Osteoblast (primary cell): Measurements from ENCODE around the gene HAUS8. TPM values are rescaled to one million over a fixed set of nuclear protein-coding genes. Genes with fewer than 3 reads are reported as not detected.
A peak's percentile ranks its signal among the peaks of the same experiment; 100 is the strongest.

Experiments used
- DNase-seq: peaks from one replicate; pipeline ENCODE4 v3.0.0; 2011; ENCODE audit warnings: low spot score, mixed read lengths; ENCODE audit not compliant: insufficient read length; ENCODE audit errors: missing footprints
- H2AFZ ChIP-seq: 2 replicates; pipeline ENCODE4 v1.6.0; 2011; ENCODE audit warnings: mild to moderate bottlenecking, low read length
- H3K27ac ChIP-seq: 2 replicates; pipeline ENCODE4 v1.5.1; 2011; ENCODE audit warnings: mild to moderate bottlenecking, low read depth, low read length, moderate library complexity
- H3K27me3 ChIP-seq: 2 replicates; pipeline ENCODE4 v1.6.0; 2012; ENCODE audit warnings: mild to moderate bottlenecking, control low read depth, inconsistent platforms, low read length, moderate library complexity; ENCODE audit not compliant: insufficient read depth
- H3K36me3 ChIP-seq: 2 replicates; pipeline ENCODE4 v1.5.1; 2011; ENCODE audit warnings: mild to moderate bottlenecking, low read length, control low read depth, moderate library complexity; ENCODE audit not compliant: insufficient read depth
- H3K4me1 ChIP-seq: 2 replicates; pipeline ENCODE4 v1.5.1; 2011; ENCODE audit warnings: mild to moderate bottlenecking, low read length, control low read depth, moderate library complexity; ENCODE audit not compliant: insufficient read depth
- H3K4me2 ChIP-seq: 2 replicates; pipeline ENCODE4 v1.6.0; 2011; ENCODE audit warnings: mild to moderate bottlenecking, low read length; ENCODE audit not compliant: insufficient read depth
- H3K4me3 ChIP-seq: fragments of 200-600 bp; sonication (generic); 3 replicates; pipeline ENCODE4 v1.5.1; 2012; ENCODE audit warnings: mild to moderate bottlenecking, low read length, inconsistent platforms; ENCODE audit not compliant: insufficient read depth
- H3K79me2 ChIP-seq: 2 replicates; pipeline ENCODE4 v1.6.0; 2012; ENCODE audit warnings: mild to moderate bottlenecking, low read length, control low read depth, inconsistent platforms; ENCODE audit not compliant: insufficient read depth
- H3K9me3 ChIP-seq: 2 replicates; pipeline ENCODE4 v1.5.1; 2011; ENCODE audit warnings: low read depth, low read length, control low read depth
- H4K20me1 ChIP-seq: 2 replicates; pipeline ENCODE4 v1.6.0; 2012; ENCODE audit warnings: mild to moderate bottlenecking, low read length, control low read depth; ENCODE audit not compliant: insufficient read depth
- total RNA-seq: library from RNA; depleted of rRNA; stranded (reverse); fragments of >200 nt; gene quantifications from 2 replicates; pipeline ENCODE4 v1.2.3, GENCODE V29; 2012
- TF ChIP-seq, protein P1 (sequence below): IDR thresholded peaks from 2 replicates; pipeline ENCODE4 v1.5.1; 2011; ENCODE audit warnings: mild to moderate bottlenecking, low read depth, low read length, moderate library complexity; ENCODE audit errors: extremely low read depth

HAUS8 gene
- total RNA-seq, 1 donor = 1.8 TPM

DNA sequence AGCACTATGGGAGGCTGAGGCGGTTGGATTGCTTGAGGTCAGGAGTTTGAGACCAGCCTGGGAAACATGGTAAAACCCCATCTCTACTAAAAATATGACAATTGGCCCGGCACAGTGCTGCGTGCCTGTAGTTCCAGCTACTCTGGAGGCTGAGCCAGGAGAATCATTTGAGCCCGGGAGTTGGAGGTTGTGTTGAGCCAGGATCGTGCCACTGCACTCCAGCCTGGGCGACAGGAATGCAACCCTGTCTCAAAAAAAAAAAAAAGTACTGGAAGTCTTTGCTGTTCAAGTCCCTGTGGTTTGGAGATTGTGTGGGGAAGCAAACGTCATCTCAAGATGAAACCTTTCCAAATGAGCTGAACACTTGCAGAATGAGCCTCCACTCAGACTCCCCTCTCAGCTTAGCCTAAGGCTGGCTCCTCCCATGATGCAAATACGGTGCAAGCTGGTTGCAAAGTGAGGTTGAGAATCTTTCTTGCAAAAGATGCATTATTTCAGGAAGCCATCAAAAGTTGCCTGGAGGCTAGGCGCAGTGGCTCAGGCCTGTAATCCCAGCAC is 46.6 kb upstream of the HAUS8 start:
- H3K4me2 ChIP-seq = no peak overlapping the region
- peaks cover 81% of the 10 kb centered on the region for H3K79me2 ChIP-seq
- peak overlapping the region; percentile 81 for H3K27ac ChIP-seq
- H2AFZ ChIP-seq = no peak overlapping the region
- H3K9me3 ChIP-seq = no peaks in the 10 kb centered on the region
- H3K4me3 ChIP-seq = no peak overlapping the region
- H3K27me3 ChIP-seq = no peaks in the 10 kb centered on the region
- peaks cover 22% of the 10 kb centered on the region for H3K36me3 ChIP-seq
- TF ChIP-seq, protein P1, sequence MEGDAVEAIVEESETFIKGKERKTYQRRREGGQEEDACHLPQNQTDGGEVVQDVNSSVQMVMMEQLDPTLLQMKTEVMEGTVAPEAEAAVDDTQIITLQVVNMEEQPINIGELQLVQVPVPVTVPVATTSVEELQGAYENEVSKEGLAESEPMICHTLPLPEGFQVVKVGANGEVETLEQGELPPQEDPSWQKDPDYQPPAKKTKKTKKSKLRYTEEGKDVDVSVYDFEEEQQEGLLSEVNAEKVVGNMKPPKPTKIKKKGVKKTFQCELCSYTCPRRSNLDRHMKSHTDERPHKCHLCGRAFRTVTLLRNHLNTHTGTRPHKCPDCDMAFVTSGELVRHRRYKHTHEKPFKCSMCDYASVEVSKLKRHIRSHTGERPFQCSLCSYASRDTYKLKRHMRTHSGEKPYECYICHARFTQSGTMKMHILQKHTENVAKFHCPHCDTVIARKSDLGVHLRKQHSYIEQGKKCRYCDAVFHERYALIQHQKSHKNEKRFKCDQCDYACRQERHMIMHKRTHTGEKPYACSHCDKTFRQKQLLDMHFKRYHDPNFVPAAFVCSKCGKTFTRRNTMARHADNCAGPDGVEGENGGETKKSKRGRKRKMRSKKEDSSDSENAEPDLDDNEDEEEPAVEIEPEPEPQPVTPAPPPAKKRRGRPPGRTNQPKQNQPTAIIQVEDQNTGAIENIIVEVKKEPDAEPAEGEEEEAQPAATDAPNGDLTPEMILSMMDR = no peak
- H3K4me1 ChIP-seq = peaks cover 39% of the 10 kb centered on the region
- DNase-seq = peak; percentile 83
- H4K20me1 ChIP-seq = peaks cover 7% of the 10 kb centered on the region

GRCh38 chr19:17118957-17119356 is 43.7 kb upstream of the HAUS8 start:
- H3K4me3 ChIP-seq = no peak overlapping the region
- H4K20me1 ChIP-seq = peaks cover 7% of the 10 kb centered on the region
- TF ChIP-seq, protein P1 = no peak
- H3K27ac ChIP-seq = no peak overlapping the region
- no peaks in the 10 kb centered on the region for H3K27me3 ChIP-seq
- H3K36me3 ChIP-seq = peaks cover 27% of the 10 kb centered on the region
- DNase-seq = peak; percentile 44
- no peak overlapping the region for H3K4me2 ChIP-seq
- no peaks in the 10 kb centered on the region for H3K9me3 ChIP-seq
- H2AFZ ChIP-seq = no peak overlapping the region
- H3K79me2 ChIP-seq = peaks cover 93% of the 10 kb centered on the region
- H3K4me1 ChIP-seq = peaks cover 21% of the 10 kb centered on the region

GRCh38 chr19:17116996-17117702 is 41.9 kb upstream of the HAUS8 start:
- TF ChIP-seq, protein P1 = no peak
- peaks cover 96% of the 10 kb centered on the region for H3K79me2 ChIP-seq
- peak; percentile 71 for DNase-seq

DNA sequence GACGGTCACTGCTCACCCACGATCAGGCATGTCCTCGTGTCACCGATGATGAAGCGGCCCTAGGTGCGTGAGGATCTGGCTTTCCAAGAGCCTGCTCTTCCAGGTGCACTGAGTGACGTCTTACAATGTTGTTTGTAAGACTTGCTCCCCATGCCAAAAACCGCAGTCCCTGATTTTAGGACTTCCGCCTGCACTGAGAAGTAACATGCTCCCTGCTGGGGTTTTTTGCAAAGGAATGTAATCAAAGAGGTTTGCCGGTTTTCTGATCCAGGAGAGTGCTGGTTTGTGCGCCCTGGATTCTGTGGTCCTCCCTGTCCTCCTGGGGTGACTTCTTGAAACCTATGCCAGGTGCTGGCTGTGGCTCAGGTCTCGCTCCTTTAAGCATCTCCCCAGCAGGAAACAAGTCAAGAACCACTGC is 39.2 kb upstream of the HAUS8 start:
- H3K9me3 ChIP-seq = no peaks in the 10 kb centered on the region
- peaks cover 96% of the 10 kb centered on the region for H3K79me2 ChIP-seq
- H3K27me3 ChIP-seq = no peaks in the 10 kb centered on the region
- peaks cover 12% of the 10 kb centered on the region for H3K4me1 ChIP-seq
- H4K20me1 ChIP-seq = peaks cover 20% of the 10 kb centered on the region
- no peak overlapping the region for H2AFZ ChIP-seq
- DNase-seq = peak; percentile 64
- peaks cover 36% of the 10 kb centered on the region for H3K36me3 ChIP-seq
- TF ChIP-seq, protein P1 = no peak
- H3K4me3 ChIP-seq = no peak overlapping the region
- H3K4me2 ChIP-seq = no peak overlapping the region
- no peak overlapping the region for H3K27ac ChIP-seq

More at GRCh38 chr19:17116996-17117702, 41.9 kb upstream of the HAUS8 start:
- peaks cover 20% of the 10 kb centered on the region for H3K4me1 ChIP-seq
- peak overlapping the region; percentile 47 for H3K27ac ChIP-seq
- no peaks in the 10 kb centered on the region for H3K27me3 ChIP-seq
- H3K4me2 ChIP-seq = no peak overlapping the region
- no peaks in the 10 kb centered on the region for H3K9me3 ChIP-seq
- H2AFZ ChIP-seq = no peak overlapping the region
- peaks cover 13% of the 10 kb centered on the region for H4K20me1 ChIP-seq
- no peak overlapping the region for H3K4me3 ChIP-seq
- peaks cover 28% of the 10 kb centered on the region for H3K36me3 ChIP-seq
